RWPE2 (cell line): ENCODE measurements around the gene AGO3.

Source experiments
- ATAC-seq: fragments of 200-7000 bp; cut with Tn5 transposase; 3 replicates; pipeline ENCODE4 v1.9.1; 2021; ENCODE audit warnings: low read depth
- DNase-seq: peaks from one replicate; pipeline ENCODE4 v3.0.0-alpha.2; 2020; ENCODE audit warnings: low spot score
- H3K27ac ChIP-seq: fragments of 450-650 bp; 2 replicates; pipeline ENCODE4 v1.5.1; 2017; ENCODE audit warnings: mild to moderate bottlenecking; ENCODE audit not compliant: poor library complexity, severe bottlenecking
- H3K27me3 ChIP-seq: fragments of 250-450 bp; sonication (Bioruptor Pico); 2 replicates; pipeline ENCODE4 v1.5.1; 2021; ENCODE audit warnings: mild to moderate bottlenecking, moderate library complexity; ENCODE audit not compliant: insufficient read depth, poor library complexity, severe bottlenecking
- H3K36me3 ChIP-seq: fragments of 250-450 bp; sonication (Bioruptor Pico); 2 replicates; pipeline ENCODE4 v1.5.1; 2020; ENCODE audit warnings: low read depth, mild to moderate bottlenecking, moderate library complexity
- H3K4me1 ChIP-seq: fragments of 250-450 bp; sonication (Bioruptor Pico); 2 replicates; pipeline ENCODE4 v1.5.1; 2021; ENCODE audit warnings: mild to moderate bottlenecking, moderate library complexity; ENCODE audit not compliant: insufficient read depth, poor library complexity, severe bottlenecking
- H3K4me3 ChIP-seq: fragments of 250-450 bp; sonication (Bioruptor Pico); 2 replicates; pipeline ENCODE4 v1.5.1; 2021; ENCODE audit warnings: mild to moderate bottlenecking, moderate library complexity; ENCODE audit not compliant: severe bottlenecking
- H3K9me3 ChIP-seq: fragments of 250-450 bp; sonication (Bioruptor Pico); 2 replicates; pipeline ENCODE4 v1.5.1; 2021; ENCODE audit warnings: mild to moderate bottlenecking, moderate library complexity; ENCODE audit not compliant: severe bottlenecking
- CTCF ChIP-seq: fragments of 450-650 bp; IDR thresholded peaks from one replicate; pipeline ENCODE4 v1.5.1; 2017; ENCODE audit warnings: mild to moderate bottlenecking, moderate library complexity; ENCODE audit not compliant: poor library complexity, severe bottlenecking

AGO3 gene

GRCh38 chr1:36068866-36069265, 138.0 kb downstream of the AGO3 start:
- no peaks in the 10 kb centered on the region for H3K27me3 ChIP-seq
- no peak overlapping the region for H3K4me3 ChIP-seq
- DNase-seq (no peak), ATAC-seq (peak; percentile 57; the same call in 1 of the 3 replicates)
- H3K9me3 ChIP-seq = peaks cover 2% of the 10 kb centered on the region
- H3K36me3 ChIP-seq = no peaks in the 10 kb centered on the region
- H3K4me1 ChIP-seq = no peaks in the 10 kb centered on the region
- no peak overlapping the region for H3K27ac ChIP-seq
- TF ChIP-seq CTCF = no peak

- Histone ChIP-seq H3K9me3 (peaks cover 2% of the 10 kb centered on the region), H3K27ac (no peak overlapping the region), H3K27me3 (no peaks in the 10 kb centered on the region), H3K4me1 (no peaks in the 10 kb centered on the region), H3K4me3 (no peak overlapping the region), H3K36me3 (no peaks in the 10 kb centered on the region)
- no peak for DNase-seq
- no peak for ATAC-seq
- no peak for TF ChIP-seq CTCF
These were observed 139.4 kb downstream of the AGO3 start for GRCh38 chr1:36070349-36070748.

GRCh38 chr1:36076979-36077573, 146.2 kb downstream of the AGO3 start:
- Histone ChIP-seq H3K4me1 (peaks cover 3% of the 10 kb centered on the region), H3K4me3 (no peak overlapping the region), H3K36me3 (no peaks in the 10 kb centered on the region), H3K27me3 (no peaks in the 10 kb centered on the region), H3K9me3 (no peaks in the 10 kb centered on the region), H3K27ac (no peak overlapping the region)
- ATAC-seq (no peak), DNase-seq (no peak)
- TF ChIP-seq CTCF = no peak

GRCh38 chr1:36080236-36080635, 149.3 kb downstream of the AGO3 start:
- DNase-seq = no peak
- Histone ChIP-seq H3K27me3 (no peaks in the 10 kb centered on the region), H3K4me1 (peaks cover 3% of the 10 kb centered on the region), H3K36me3 (no peaks in the 10 kb centered on the region), H3K9me3 (no peaks in the 10 kb centered on the region), H3K4me3 (no peak overlapping the region), H3K27ac (peak overlapping the region; percentile 16)
- ATAC-seq = peak; percentile 51; the same call in 1 of the 3 replicates
- TF ChIP-seq CTCF = no peak

GRCh38 chr1:36080801-36081200, 149.9 kb downstream of the AGO3 start:
- peak; percentile 72 for ATAC-seq
- no peaks in the 10 kb centered on the region for H3K36me3 ChIP-seq
- no peaks in the 10 kb centered on the region for H3K27me3 ChIP-seq
- H3K4me1 ChIP-seq = peaks cover 3% of the 10 kb centered on the region
- no peak for DNase-seq
- H3K9me3 ChIP-seq = no peaks in the 10 kb centered on the region
- H3K27ac ChIP-seq = peak overlapping the region; percentile 16
- no peak overlapping the region for H3K4me3 ChIP-seq
- no peak for TF ChIP-seq CTCF
